Activated CD8-positive, alpha-beta T cell treated with anti-CD3 and anti-CD28 coated beads for 36 hours (primary cell): ENCODE data around the gene IRF1. TPM values are rescaled to one million over a fixed set of nuclear protein-coding genes. Genes with fewer than 3 reads are reported as not detected.

Experiments used
- ATAC-seq: fragments of 200-7000 bp; cut with Tn5 transposase; one replicate; pipeline ENCODE4 v1.10.0; 2021; ENCODE audit warnings: mild to moderate bottlenecking, moderate library complexity
- CTCF ChIA-PET: fragments of 350-600 bp; sonication (Branson Sonifier 250); formaldehyde crosslinking; loops from one replicate; lab custom pipeline; 2021; ENCODE audit warnings: antibody characterized with exemption; lab: Charles Lee
- POLR2A ChIA-PET: fragments of 350-600 bp; sonication (Branson Sonifier 250); formaldehyde crosslinking; loops from one replicate; lab custom pipeline; 2021; ENCODE audit warnings: antibody characterized with exemption; lab: Charles Lee
- DNase-seq: peaks from one replicate; pipeline ENCODE4 v3.0.0-alpha.2; 2020
- H3K27ac Mint-ChIP-seq: one replicate; pipeline ENCODE4 v1.8.0; 2021; ENCODE audit warnings: mild to moderate bottlenecking, mixed read lengths
- H3K27me3 Mint-ChIP-seq: one replicate; pipeline ENCODE4 v1.8.0; 2021; ENCODE audit warnings: mixed read lengths
- H3K36me3 Mint-ChIP-seq: one replicate; pipeline ENCODE4 v1.8.0; 2021; ENCODE audit warnings: low read depth, mixed read lengths
- H3K4me1 Mint-ChIP-seq: one replicate; pipeline ENCODE4 v1.8.0; 2021; ENCODE audit warnings: low read depth, mixed read lengths
- H3K4me3 Mint-ChIP-seq: one replicate; pipeline ENCODE4 v1.8.0; 2021; ENCODE audit warnings: mild to moderate bottlenecking, moderate library complexity, mixed read lengths
- H3K9me3 Mint-ChIP-seq: one replicate; pipeline ENCODE4 v1.8.0; 2021; ENCODE audit warnings: mixed read lengths
- intact Hi-C: fragments of 100-400 bp; cut with micrococcal nuclease; formaldehyde crosslinking; loops from one replicate; pipeline ENCODE4 v1.10.0; 2022
- total RNA-seq, 2 experiments: library from RNA; stranded (reverse); gene quantifications; one replicate each; pipeline ENCODE4 v1.2.3, GENCODE V29; 2021
- TF ChIP-seq, protein P1 (sequence below): fragments of 200-600 bp; IDR thresholded peaks from one replicate; pipeline ENCODE4 v1.8.0; 2022; ENCODE audit warnings: antibody characterized with exemption, mild to moderate bottlenecking

IRF1 gene
- total RNA-seq, 2 experiments from 2014 or later: 121 to 128 TPM

DNA sequence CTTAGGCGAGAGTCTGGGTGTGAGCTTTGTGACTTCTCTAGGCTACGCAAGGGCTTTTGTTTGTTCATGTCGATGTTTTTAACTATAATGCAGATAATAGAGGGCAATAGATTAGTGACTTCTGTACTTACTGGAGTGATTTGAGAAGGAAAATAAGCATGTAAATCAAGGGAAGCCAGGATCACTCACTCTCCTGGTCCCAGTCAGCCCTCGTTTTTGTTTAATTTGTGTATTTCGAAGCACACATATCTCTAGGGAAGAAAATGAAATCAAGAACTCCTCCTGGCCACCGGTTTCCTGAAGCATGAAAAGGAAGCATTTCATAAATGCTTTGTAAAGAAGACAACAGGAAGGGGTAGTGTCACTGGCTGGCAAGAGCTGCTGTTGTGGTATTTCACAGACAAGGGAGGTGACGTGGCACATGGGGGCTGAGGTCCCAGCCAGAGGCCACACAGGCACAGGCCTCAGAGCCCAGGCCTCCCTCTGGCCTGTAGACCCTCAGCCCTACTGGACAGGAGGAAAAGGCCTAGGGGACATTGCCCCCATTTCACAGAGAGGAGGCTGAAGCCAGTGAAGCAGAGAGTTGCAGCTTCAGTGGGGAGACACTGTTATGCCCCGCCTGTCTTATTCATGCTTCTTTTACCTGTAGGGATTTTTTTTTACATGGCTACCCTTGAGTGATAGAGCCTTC, 34.1 kb downstream of the IRF1 start:
- DNase-seq (peak; percentile 79), ATAC-seq (peak; percentile 59)
- H3K27me3 Mint-ChIP-seq: no peaks in the 10 kb centered on the region
- peaks cover 47% of the 10 kb centered on the region for H3K36me3 Mint-ChIP-seq
- POLR2A ChIA-PET: interaction anchor here (0.6 to 8.6 kb wide), 14 partner anchors 9 to 45 kb away, joined by 3 to 298 read pairs (median 14); partner anchors contain the start of gene IRF1
- intact Hi-C loops: loop anchor here (5.0 kb wide), 1 partner anchor 36 kb away; the partner anchor contains the start of gene IRF1
- CTCF ChIA-PET: interaction anchor here (1.0 to 5.7 kb wide), 11 partner anchors 10 to 70 kb away, joined by 3 to 24 read pairs (median 6); no protein-coding TSS in a partner anchor
- H3K4me3 Mint-ChIP-seq: peak overlapping the region; percentile 38
- TF ChIP-seq, protein P1, sequence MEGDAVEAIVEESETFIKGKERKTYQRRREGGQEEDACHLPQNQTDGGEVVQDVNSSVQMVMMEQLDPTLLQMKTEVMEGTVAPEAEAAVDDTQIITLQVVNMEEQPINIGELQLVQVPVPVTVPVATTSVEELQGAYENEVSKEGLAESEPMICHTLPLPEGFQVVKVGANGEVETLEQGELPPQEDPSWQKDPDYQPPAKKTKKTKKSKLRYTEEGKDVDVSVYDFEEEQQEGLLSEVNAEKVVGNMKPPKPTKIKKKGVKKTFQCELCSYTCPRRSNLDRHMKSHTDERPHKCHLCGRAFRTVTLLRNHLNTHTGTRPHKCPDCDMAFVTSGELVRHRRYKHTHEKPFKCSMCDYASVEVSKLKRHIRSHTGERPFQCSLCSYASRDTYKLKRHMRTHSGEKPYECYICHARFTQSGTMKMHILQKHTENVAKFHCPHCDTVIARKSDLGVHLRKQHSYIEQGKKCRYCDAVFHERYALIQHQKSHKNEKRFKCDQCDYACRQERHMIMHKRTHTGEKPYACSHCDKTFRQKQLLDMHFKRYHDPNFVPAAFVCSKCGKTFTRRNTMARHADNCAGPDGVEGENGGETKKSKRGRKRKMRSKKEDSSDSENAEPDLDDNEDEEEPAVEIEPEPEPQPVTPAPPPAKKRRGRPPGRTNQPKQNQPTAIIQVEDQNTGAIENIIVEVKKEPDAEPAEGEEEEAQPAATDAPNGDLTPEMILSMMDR: no peak
- peak overlapping the region; percentile 94 for H3K27ac Mint-ChIP-seq
- no peaks in the 10 kb centered on the region for H3K9me3 Mint-ChIP-seq
- peaks cover 85% of the 10 kb centered on the region for H3K4me1 Mint-ChIP-seq

DNA sequence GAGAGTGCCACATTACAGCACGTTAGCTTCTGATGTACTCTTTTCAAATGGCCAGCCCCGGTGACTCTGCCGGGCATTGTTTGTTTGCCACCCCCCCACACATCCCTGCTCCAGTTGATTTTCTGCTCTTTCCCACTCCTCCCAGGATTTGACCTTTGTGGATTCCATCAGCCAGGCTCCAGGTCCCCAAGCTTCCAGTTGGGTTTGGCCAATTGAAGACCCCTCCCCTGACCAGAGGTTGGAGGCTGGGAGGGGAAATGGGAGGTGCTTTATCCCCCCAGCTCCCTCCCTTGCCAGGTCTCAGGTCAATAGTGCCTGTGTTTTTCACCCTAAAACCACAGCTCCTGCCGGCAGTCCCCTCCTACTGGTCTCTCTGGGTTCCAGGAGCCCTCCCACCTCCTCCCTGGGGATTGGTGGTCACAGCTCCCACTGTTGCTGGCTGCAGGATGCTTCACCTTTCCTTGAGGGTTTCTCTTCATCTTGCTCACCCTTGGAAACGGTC, 34.9 kb downstream of the IRF1 start:
- Mint-ChIP-seq H3K4me3 (peak overlapping the region; percentile 38), H3K27ac (peak overlapping the region; percentile 94), H3K36me3 (peaks cover 49% of the 10 kb centered on the region), H3K4me1 (peaks cover 83% of the 10 kb centered on the region), H3K27me3 (no peaks in the 10 kb centered on the region), H3K9me3 (no peaks in the 10 kb centered on the region)
- intact Hi-C loops: loop anchor here (5.0 kb wide), 1 partner anchor 37 kb away; the partner anchor contains the start of gene IRF1
- ChIA-PET CTCF (interaction anchor here (0.9 to 5.7 kb wide), 10 partner anchors 11 to 69 kb away, joined by 3 to 24 read pairs (median 4); no protein-coding TSS in a partner anchor), POLR2A (interaction anchor here (1.1 to 8.6 kb wide), 10 partner anchors 8 to 41 kb away, joined by 4 to 298 read pairs (median 24); partner anchors contain the start of gene IRF1)
- TF ChIP-seq, protein P1: no peak
- ATAC-seq (no peak), DNase-seq (no peak)

DNA sequence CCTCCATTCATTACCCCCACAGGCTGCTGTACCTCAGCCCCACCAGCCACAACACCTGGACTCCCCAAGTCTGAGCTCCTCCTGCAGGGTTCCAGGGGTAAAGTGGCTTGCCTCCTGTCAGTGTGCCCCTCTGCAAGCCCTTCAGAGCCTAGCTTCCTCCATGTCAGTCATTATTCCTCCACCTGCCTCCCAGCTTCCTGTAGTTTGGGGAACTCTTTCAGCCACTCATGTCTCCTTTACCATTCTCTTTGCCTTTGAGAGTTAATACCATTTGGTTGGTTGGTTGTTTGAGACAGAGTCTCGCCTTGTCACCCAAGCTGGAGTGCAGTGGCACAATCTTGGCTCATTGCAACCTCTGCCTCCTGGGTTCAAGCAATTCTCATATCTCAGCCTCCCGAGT, 36.2 kb downstream of the IRF1 start:
- ATAC-seq (no peak), DNase-seq (no peak)
- POLR2A ChIA-PET: interaction anchor here (0.9 to 8.6 kb wide), 6 partner anchors 11 to 43 kb away, joined by 3 to 298 read pairs (median 30); partner anchors contain the start of gene IRF1
- H3K9me3 Mint-ChIP-seq: no peaks in the 10 kb centered on the region
- TF ChIP-seq, protein P1: no peak
- peak overlapping the region; percentile 62 for H3K27ac Mint-ChIP-seq
- no peak overlapping the region for H3K4me3 Mint-ChIP-seq
- no peaks in the 10 kb centered on the region for H3K27me3 Mint-ChIP-seq
- CTCF ChIA-PET: interaction anchor here (0.6 to 1.9 kb wide), 7 partner anchors 11 to 47 kb away, joined by 3 to 6 read pairs (median 3); no protein-coding TSS in a partner anchor
- intact Hi-C loops: no loop called here
- H3K36me3 Mint-ChIP-seq: peaks cover 42% of the 10 kb centered on the region
- H3K4me1 Mint-ChIP-seq: peaks cover 72% of the 10 kb centered on the region

DNA sequence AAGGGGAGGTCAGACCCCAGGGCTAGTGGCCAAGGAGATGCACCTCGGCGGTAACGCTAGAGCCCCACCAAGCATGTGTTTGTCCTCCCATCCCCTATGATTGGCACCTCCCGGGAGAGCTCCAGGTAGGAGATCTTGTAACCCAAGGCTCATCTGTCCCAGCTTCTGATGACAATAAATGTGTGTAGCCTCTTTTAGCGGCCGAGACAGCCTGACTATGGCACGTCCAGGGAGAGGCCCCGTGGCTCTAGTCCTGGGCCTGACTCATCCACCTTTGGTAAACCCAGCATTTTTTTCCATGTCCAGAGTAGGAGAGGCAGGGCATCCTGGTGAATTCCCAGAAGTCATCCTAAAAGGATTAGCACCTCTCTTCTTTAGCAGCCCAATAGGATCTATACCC, 39.2 kb downstream of the IRF1 start:
- Mint-ChIP-seq H3K4me1 (peaks cover 64% of the 10 kb centered on the region), H3K27ac (no peak overlapping the region), H3K4me3 (no peak overlapping the region), H3K27me3 (no peaks in the 10 kb centered on the region), H3K9me3 (no peaks in the 10 kb centered on the region), H3K36me3 (peaks cover 57% of the 10 kb centered on the region)
- no peak for DNase-seq
- TF ChIP-seq, protein P1: no peak
- no peak for ATAC-seq
- intact Hi-C loops: no loop called here
- POLR2A ChIA-PET: interaction anchor here (0.6 to 1.4 kb wide), 6 partner anchors 8 to 247 kb away, joined by 3 to 10 read pairs (median 4); no protein-coding TSS in a partner anchor
- CTCF ChIA-PET: no interaction called here
